H1 (cell line): ENCODE results near the gene EGLN2. TPM values are rescaled to one million over a fixed set of nuclear protein-coding genes. Genes with fewer than 3 reads are reported as not detected.

Experiments used
- CBX5 ChIP-seq: fragments of 300-800, 300-1000 bp; sonication (generic); IDR thresholded peaks from 2 replicates; pipeline ENCODE4 v1.7.1; 2016; ENCODE audit warnings: antibody characterized with exemption, low read length, low read depth
- CTCF ChIP-seq, 3 experiments: IDR thresholded peaks; 1 replicate in 2 of 3; 2 replicates in 1 of 3; pipeline versions ENCODE4 v1.5.1 to v1.6.1; 2011; ENCODE audit warnings: low read length in 3 of 3, mild to moderate bottlenecking in 3 of 3, inconsistent platforms in 2 of 3, low read depth in 1 of 3, moderate library complexity in 1 of 3; ENCODE audit not compliant: insufficient read depth in 1 of 3; ENCODE audit errors: control extremely low read depth in 1 of 3
- GABPA ChIP-seq: IDR thresholded peaks from 2 replicates; pipeline ENCODE4 v1.6.1; 2011; ENCODE audit warnings: mild to moderate bottlenecking, low read length, moderate library complexity, borderline replicate concordance; ENCODE audit not compliant: insufficient read depth
- HDAC2 ChIP-seq, 2 experiments: fragments of 300-600 bp in 1 of 2; sonication (generic) in 1 of 2; IDR thresholded peaks; 2 replicates each; pipeline ENCODE4 v1.6.1; 2011 to 2012; ENCODE audit warnings: low read depth in 2 of 2, low read length in 2 of 2, mild to moderate bottlenecking in 2 of 2, moderate library complexity in 2 of 2, borderline replicate concordance in 1 of 2, inconsistent platforms in 1 of 2
- polyA plus RNA-seq, 7 experiments: library from polyadenylated mRNA; depleted of rRNA in 3 of 7; stranded (reverse) in 5 of 7; unstranded in 2 of 7; fragments of >200 nt in 5 of 7; fragments of 200-250 nt in 2 of 7; gene quantifications; 1 replicate in 5 of 7; 2 replicates in 1 of 7; 4 replicates in 1 of 7; pipeline versions ENCODE4 v1.2.1 to v1.2.3, GENCODE V29; 2011 to 2013; ENCODE audit warnings: missing spikeins in 2 of 7, mixed read lengths in 2 of 7
- total RNA-seq: library from RNA; stranded (reverse); fragmentation: NEBNext Ultra II Directional; extraction: Animal tissue kit (Norgen Biotek cat#: 25700); gene quantifications from 2 replicates; pipeline ENCODE4 v1.2.1, GENCODE V29; 2021

EGLN2 gene
- total and polyA plus RNA-seq, 2 of the 8 experiments (the other 6 are each of a cell fraction or from before 2014, with no cell fraction given): 86.9 to 103 TPM

- TF ChIP-seq CTCF (IDR thresholded peaks at IDR 0.05; ENCODE audit: control extremely low read depth in 1 of 3, insufficient read depth in 1 of 3, low read depth in 1 of 3, low read length in 3 of 3) (no peak), GABPA (no peak), CBX5 (no peak), HDAC2 (IDR thresholded peaks at IDR 0.05; ENCODE audit: borderline replicate concordance in 1 of 2, low read depth in 2 of 2, low read length in 2 of 2) (no peak)
These were observed 1.5 kb downstream of the EGLN2 start (continued) for GRCh38 chr19:40800339-40800996.
